SU-DHL-6 (cell line): Measurements from ENCODE around the gene SH2D4B.

ENCODE experiments used
- H2AFZ ChIP-seq: fragments of 200-600 bp; sonication (generic); 2 replicates; pipeline ENCODE4 v1.6.1; 2014; ENCODE audit warnings: low read depth, mild to moderate bottlenecking, moderate library complexity, mixed read lengths, antibody characterized with exemption, low read length; ENCODE audit not compliant: severe bottlenecking
- H3F3A ChIP-seq: fragments of 200-600 bp; shearing (Covaris generic); 2 replicates; pipeline ENCODE4 v1.6.0; 2016; ENCODE audit warnings: antibody characterized with exemption, mild to moderate bottlenecking; ENCODE audit not compliant: insufficient read depth
- H3K27ac ChIP-seq: fragments of 200-600 bp; sonication (generic); 2 replicates; pipeline ENCODE4 v1.5.1; 2016; ENCODE audit warnings: low read depth, mild to moderate bottlenecking, low read length, moderate library complexity, mixed read lengths
- H3K27me3 ChIP-seq: fragments of 200-600 bp; sonication (generic), shearing (Covaris generic); 2 replicates; pipeline ENCODE4 v1.6.0; 2014; ENCODE audit warnings: mild to moderate bottlenecking, low read length
- H3K36me3 ChIP-seq: fragments of 200-600 bp; sonication (generic); 2 replicates; pipeline ENCODE4 v1.6.1; 2014; ENCODE audit warnings: mild to moderate bottlenecking, low read length, mixed read lengths
- H3K4me2 ChIP-seq: fragments of 300-600, 200-600 bp; shearing (Covaris generic), sonication (generic); 2 replicates; pipeline ENCODE4 v1.6.0; 2014; ENCODE audit warnings: low read length, low read depth, mild to moderate bottlenecking; ENCODE audit not compliant: poor library complexity, severe bottlenecking
- H3K4me3 ChIP-seq: fragments of 200-600 bp; sonication (generic); 2 replicates; pipeline ENCODE4 v1.5.1; 2014; ENCODE audit warnings: antibody characterized with exemption, low read length, mild to moderate bottlenecking, mixed read lengths; ENCODE audit not compliant: insufficient read depth, poor library complexity, severe bottlenecking
- H3K79me2 ChIP-seq: fragments of 200-600 bp; sonication (generic); 2 replicates; pipeline ENCODE4 v1.6.1; 2014; ENCODE audit warnings: mild to moderate bottlenecking, low read length, moderate library complexity; ENCODE audit not compliant: insufficient read depth
- H3K9ac ChIP-seq: fragments of 200-600 bp; sonication (generic); 2 replicates; pipeline ENCODE4 v1.7.0; 2014; ENCODE audit warnings: mild to moderate bottlenecking, low read length
- H3K9me2 ChIP-seq: fragments of 200-600 bp; sonication (generic); replicated peaks from 2 replicates; pipeline ENCODE4 v1.6.1; 2014; ENCODE audit warnings: low read length; ENCODE audit not compliant: insufficient read depth
- H3K9me3 ChIP-seq: fragments of 200-600 bp; sonication (generic); 2 replicates; pipeline ENCODE4 v1.6.1; 2014; ENCODE audit warnings: low read length, mixed read lengths; ENCODE audit not compliant: insufficient read depth
- H4K20me1 ChIP-seq: fragments of 200-600 bp; sonication (generic); 2 replicates; pipeline ENCODE4 v1.6.1; 2014; ENCODE audit warnings: low read depth, mild to moderate bottlenecking, antibody characterized with exemption, low read length, moderate library complexity, mixed read lengths
- EZH2phosphoT487 ChIP-seq: fragments of 200-600 bp; sonication (generic), shearing (Covaris generic); conservative IDR thresholded peaks from 2 replicates; pipeline ENCODE4 v1.6.1; 2018; ENCODE audit warnings: mild to moderate bottlenecking, antibody characterized with exemption, low read length, moderate library complexity, mixed read lengths
- TF ChIP-seq, protein P1 (sequence below): fragments of 200-600 bp; sonication (generic); IDR thresholded peaks from one replicate; pipeline ENCODE4 v1.5.1; 2017; ENCODE audit warnings: antibody characterized with exemption, mild to moderate bottlenecking, low read length, moderate library complexity; ENCODE audit not compliant: insufficient read depth, poor library complexity, severe bottlenecking

The SH2D4B gene

GRCh38 chr10:80561950-80562349, 24.2 kb downstream of the SH2D4B start:
- Histone ChIP-seq H3K4me2 (no peak overlapping the region), H2AFZ (no peak overlapping the region), H3F3A (no peaks in the 10 kb centered on the region), H3K9ac (no peak overlapping the region), H3K9me3 (no peaks in the 10 kb centered on the region), H3K27ac (no peak overlapping the region), H3K4me3 (no peak overlapping the region), H3K36me3 (no peaks in the 10 kb centered on the region), H3K79me2 (no peaks in the 10 kb centered on the region), H4K20me1 (no peaks in the 10 kb centered on the region), H3K9me2 (no peaks in the 10 kb centered on the region), H3K27me3 (no peaks in the 10 kb centered on the region)
- TF ChIP-seq EZH2phosphoT487 = no peak
- TF ChIP-seq, protein P1, sequence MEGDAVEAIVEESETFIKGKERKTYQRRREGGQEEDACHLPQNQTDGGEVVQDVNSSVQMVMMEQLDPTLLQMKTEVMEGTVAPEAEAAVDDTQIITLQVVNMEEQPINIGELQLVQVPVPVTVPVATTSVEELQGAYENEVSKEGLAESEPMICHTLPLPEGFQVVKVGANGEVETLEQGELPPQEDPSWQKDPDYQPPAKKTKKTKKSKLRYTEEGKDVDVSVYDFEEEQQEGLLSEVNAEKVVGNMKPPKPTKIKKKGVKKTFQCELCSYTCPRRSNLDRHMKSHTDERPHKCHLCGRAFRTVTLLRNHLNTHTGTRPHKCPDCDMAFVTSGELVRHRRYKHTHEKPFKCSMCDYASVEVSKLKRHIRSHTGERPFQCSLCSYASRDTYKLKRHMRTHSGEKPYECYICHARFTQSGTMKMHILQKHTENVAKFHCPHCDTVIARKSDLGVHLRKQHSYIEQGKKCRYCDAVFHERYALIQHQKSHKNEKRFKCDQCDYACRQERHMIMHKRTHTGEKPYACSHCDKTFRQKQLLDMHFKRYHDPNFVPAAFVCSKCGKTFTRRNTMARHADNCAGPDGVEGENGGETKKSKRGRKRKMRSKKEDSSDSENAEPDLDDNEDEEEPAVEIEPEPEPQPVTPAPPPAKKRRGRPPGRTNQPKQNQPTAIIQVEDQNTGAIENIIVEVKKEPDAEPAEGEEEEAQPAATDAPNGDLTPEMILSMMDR = no peak

DNA sequence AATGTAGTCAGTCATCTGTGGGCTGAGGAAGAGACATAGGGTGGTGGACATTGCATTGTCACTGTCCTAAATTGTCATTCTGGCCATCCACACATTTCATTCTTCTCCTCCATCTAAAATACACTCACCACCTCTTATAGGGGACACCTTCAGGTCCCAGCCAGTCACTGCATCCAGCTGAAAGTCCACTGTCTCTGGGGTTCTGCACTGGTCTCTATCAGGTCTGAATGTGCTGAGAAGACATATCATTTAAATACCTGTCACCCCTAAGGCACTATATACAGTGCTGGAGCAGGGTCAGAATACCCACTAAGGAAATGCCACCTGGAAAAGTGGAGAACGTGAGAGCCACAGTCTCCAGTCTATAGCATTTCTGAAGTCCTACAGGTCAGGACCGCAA, 29.6 kb downstream of the SH2D4B start:
- Histone ChIP-seq H3K9ac (no peak overlapping the region), H3F3A (no peaks in the 10 kb centered on the region), H2AFZ (no peak overlapping the region), H4K20me1 (no peaks in the 10 kb centered on the region), H3K27ac (no peak overlapping the region), H3K36me3 (no peaks in the 10 kb centered on the region), H3K27me3 (0 out of 2 replicates have a peak, but pooled peaks cover 4% of the 10 kb centered on the region), H3K4me2 (no peak overlapping the region), H3K4me3 (no peak overlapping the region), H3K79me2 (no peaks in the 10 kb centered on the region), H3K9me3 (no peaks in the 10 kb centered on the region), H3K9me2 (no peaks in the 10 kb centered on the region)
- TF ChIP-seq, protein P1 = no peak
- TF ChIP-seq EZH2phosphoT487 = no peak

DNA sequence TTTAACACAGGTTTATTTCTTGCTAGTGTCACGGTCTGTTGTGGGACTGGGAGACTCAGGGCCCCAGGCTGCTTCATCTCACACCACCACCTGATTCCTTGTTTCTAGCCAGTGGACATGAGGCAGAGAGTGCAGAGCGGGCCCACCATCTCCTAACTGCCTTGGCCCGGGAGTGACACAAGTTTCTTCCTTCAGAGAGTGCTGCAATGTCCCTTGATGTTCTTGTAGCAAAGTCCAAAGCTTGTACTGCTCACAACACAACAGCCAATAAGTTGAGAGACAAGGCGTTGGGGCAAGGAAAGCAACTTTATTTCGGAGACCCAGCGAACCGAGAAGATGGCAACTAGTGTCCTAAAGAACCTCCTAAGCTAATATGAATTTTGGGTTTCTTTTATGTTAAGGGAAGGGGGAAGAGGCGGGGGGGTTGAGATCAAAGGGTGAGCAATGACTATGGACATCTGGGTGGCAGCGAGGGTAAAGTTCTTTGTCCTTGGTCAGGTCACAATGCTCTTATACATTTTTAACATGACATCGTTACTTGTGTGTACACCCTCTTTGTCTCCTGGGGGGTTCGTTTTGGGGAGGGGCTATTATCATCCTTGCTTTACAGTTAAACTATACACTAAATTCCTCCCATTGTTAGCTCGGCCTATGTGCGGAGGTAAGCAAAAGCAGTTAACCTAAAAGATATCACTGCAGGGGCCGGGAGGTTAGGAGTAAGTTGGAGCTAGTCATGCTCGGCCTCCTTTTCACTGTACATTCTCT, 31.6 kb downstream of the SH2D4B start:
- Histone ChIP-seq H3K9me2 (no peaks in the 10 kb centered on the region), H3K79me2 (no peaks in the 10 kb centered on the region), H3K9ac (no peak overlapping the region), H3F3A (no peaks in the 10 kb centered on the region), H3K4me2 (no peak overlapping the region), H4K20me1 (no peaks in the 10 kb centered on the region), H3K36me3 (no peaks in the 10 kb centered on the region), H3K27me3 (0 out of 2 replicates have a peak, but pooled peaks cover 4% of the 10 kb centered on the region), H2AFZ (no peak overlapping the region), H3K9me3 (no peaks in the 10 kb centered on the region), H3K4me3 (no peak overlapping the region), H3K27ac (no peak overlapping the region)
- TF ChIP-seq, protein P1 = no peak
- no peak for TF ChIP-seq EZH2phosphoT487
